ENCODE results near the gene SPEN. TPM values are rescaled to one million over a fixed set of nuclear protein-coding genes. Genes with fewer than 3 reads are reported as not detected.

The SPEN gene
- total and polyA plus RNA-seq, 9 of the 15 experiments (the other 6 are each of a cell fraction or from before 2014, with no cell fraction given), result 5.7 to 87.5 (median 27.2) TPM

GRCh38 chr1:15834406-15835204 is 12.9 kb upstream of the SPEN start (continued):
- TF ChIP-seq ZNF740 (CRISPR knock-in tag; IDR thresholded peaks at IDR 0.05) (peak; percentile 75; the same call in 1 of the 2 replicates), ZNF740 (tag; IDR thresholded peaks at IDR 0.05) (no peak; a peak in 1 of 4 replicates), ETS2 (tag; IDR thresholded peaks at IDR 0.05; ENCODE audit: borderline replicate concordance, poor library complexity, severe bottlenecking) (peak; percentile 8), RBFOX2 (IDR thresholded peaks at IDR 0.05; ENCODE audit: low read depth, low read length) (peak; percentile 93), CXXC5 (CRISPR knock-in tag; IDR thresholded peaks at IDR 0.05) (peak; percentile 88), LEF1 (IDR thresholded peaks at IDR 0.05) (peak; percentile 26; the same call in 1 of the 2 replicates), SPI1 (IDR thresholded peaks at IDR 0.05; ENCODE audit: borderline replicate concordance, low read depth, low read length) (peak; percentile 45; the same call in 1 of the 2 replicates), TCF7 (IDR thresholded peaks at IDR 0.05; ENCODE audit: borderline replicate concordance) (peak; percentile 94), KAT2B (IDR thresholded peaks at IDR 0.05; ENCODE audit: low read depth, low read length) (no peak), MAFK (IDR thresholded peaks at IDR 0.05; ENCODE audit: low read length) (no peak; the same call in 1 of the 2 replicates), RERE (CRISPR knock-in tag; IDR thresholded peaks at IDR 0.05; ENCODE audit: borderline replicate concordance) (peak; percentile 77; the same call in 1 of the 2 replicates), SP1 (CRISPR knock-in tag; IDR thresholded peaks at IDR 0.05) (peak; percentile 90), TEAD4 (IDR thresholded peaks at IDR 0.05; ENCODE audit: low read length) (peak; percentile 96), TEAD4 (CRISPR knock-in tag; IDR thresholded peaks at IDR 0.05; ENCODE audit: borderline replicate concordance) (no peak), ZBTB43 (CRISPR knock-in tag; IDR thresholded peaks at IDR 0.05) (no peak), PYGO2 (tag; IDR thresholded peaks at IDR 0.05) (no peak), SMARCC2 (IDR thresholded peaks at IDR 0.05; ENCODE audit: low read depth) (no peak), SRSF9 (IDR thresholded peaks at IDR 0.05; ENCODE audit: borderline replicate concordance, low read depth, low read length) (no peak), ZNF695 (CRISPR knock-in tag; IDR thresholded peaks at IDR 0.05) (no peak; the same call in 1 of the 2 replicates), HNRNPH1 (optimal IDR thresholded peaks at IDR 0.05; ENCODE audit: low read depth, low read length) (no peak), GATA2 (CRISPR knock-in tag; IDR thresholded peaks at IDR 0.05) (no peak)

Measured in K562 (cell line).